Measurements from ENCODE around the gene SLC25A12.

SLC25A12 gene

GRCh38 chr2:171889333-171889732, 4.7 kb downstream of the SLC25A12 start:
- DNase-seq (ENCODE audit: low read depth), result no peak

- no peak for DNase-seq (ENCODE audit: low read depth)
Measured at GRCh38 chr2:171883275-171883893, 10.7 kb downstream of the SLC25A12 start.

DNA sequence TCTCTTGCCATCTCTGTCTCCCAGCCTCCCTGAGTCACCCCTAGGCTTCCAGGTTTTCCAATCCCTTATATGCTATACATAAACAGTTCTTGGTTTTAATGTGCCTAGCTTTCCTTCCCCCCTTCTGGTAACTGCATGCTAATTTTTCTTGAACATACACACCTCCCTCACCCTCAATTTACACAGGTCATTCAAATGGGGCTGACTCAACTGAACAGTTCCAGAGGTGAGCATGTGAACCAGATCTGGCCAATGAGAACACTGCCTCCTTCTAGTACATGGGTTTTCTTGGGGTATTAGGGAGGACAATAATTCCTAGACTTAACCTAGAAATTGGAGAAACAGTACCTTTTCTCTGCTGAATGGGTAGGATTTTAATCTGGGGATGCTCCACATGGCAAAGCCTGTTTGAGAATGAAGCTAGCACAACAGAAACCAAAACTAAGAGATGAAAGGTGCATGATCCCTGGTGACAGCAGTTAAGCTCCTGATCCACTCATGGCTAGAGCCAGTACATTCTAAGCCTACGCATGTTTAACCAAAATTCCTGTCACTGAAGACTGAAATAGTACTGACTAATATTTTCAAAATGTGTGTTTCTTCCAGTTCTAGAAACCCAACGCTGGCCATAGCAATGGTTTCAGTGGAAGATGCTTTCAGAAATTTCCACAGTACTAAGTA, 11.8 kb downstream of the SLC25A12 start:
- no peak for DNase-seq (ENCODE audit: low read depth)

- no peak for DNase-seq (ENCODE audit: low read depth)
Measured at GRCh38 chr2:171880774-171881173, 13.3 kb downstream of the SLC25A12 start.

- no peak for DNase-seq (ENCODE audit: low read depth)
Measured at GRCh38 chr2:171879865-171880264, 14.2 kb downstream of the SLC25A12 start.

- DNase-seq (ENCODE audit: low read depth), result no peak
Measured at GRCh38 chr2:171878481-171878993, 15.5 kb downstream of the SLC25A12 start.

DNA sequence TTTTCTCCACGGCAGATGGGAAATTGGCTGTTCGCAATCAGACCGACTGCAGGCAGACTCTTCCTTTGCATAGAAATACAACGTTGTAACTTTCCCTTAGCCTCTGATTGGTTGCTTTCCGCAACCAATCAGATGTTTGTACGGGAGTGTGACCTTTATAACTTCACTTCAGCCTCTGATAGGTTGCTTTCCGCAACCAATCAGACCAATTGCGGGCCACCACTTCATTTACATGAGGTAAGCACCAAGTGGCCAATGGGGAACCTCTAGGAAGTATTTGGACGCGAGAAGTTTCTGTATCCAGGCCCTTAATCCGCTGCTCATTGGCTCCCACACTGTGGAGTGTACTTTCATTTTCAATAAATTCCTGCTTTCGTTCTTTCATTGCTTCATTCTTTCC, 19.1 kb downstream of the SLC25A12 start:
- DNase-seq (ENCODE audit: low read depth), result no peak

GRCh38 chr2:171874517-171874916, 19.5 kb downstream of the SLC25A12 start:
- DNase-seq (ENCODE audit: low read depth), result no peak

- no peak for DNase-seq (ENCODE audit: low read depth)
Measured at GRCh38 chr2:171864357-171864985, 29.6 kb downstream of the SLC25A12 start.

- no peak for DNase-seq (ENCODE audit: low read depth)
Measured at GRCh38 chr2:171862501-171862900, 31.5 kb downstream of the SLC25A12 start.

DNA sequence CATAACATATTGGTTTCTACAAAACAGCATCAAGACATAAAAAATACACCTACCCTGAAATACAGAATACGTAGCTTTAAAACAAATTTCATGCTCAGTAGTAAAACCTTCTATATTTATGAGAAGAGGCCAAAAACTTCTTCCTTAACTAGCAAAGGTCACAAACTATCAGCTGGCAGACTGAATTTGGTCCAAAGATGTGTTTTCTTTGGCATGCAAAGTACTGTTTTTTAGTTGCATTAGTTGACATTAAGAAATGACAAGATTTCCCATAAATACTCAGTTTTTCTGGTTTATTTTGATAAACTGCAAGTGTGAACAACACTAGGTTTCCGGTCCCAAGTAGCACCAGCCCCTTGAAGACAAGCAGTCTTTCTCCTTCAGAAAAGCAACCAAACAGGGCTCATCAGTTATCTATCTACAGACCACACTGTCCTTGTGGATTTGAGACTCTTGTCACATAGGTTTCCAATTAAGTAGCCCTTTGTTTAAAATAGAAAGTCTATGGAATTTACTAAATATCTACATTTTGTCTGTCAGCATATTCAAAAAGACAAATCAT, 35.6 kb downstream of the SLC25A12 start:
- no peak for DNase-seq (ENCODE audit: low read depth)

- no peak for DNase-seq (ENCODE audit: low read depth)
Measured at GRCh38 chr2:171855401-171855800, 38.6 kb downstream of the SLC25A12 start.

DNA sequence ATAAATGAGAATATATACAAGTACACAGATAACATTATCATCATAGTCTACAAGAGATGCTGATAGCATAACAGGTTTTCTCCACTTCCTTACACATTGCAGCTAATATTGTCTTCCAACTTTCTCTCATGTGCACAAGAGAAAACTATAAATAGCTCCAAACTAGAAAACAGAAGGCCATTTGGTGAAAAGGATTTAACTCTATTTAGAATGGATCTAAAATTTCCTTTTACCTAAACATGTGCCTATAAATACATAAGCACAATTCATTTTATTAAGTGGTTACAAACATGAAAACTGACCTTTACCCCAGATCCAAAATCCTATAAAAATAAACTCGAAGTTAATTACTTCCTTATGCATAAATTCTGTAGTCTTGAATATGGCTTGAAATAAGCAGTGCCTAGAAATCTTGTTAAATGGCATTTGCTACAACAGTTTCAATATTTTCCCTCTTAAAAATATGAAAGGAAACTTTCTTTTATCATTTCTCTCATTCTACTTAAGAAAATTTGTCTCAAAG, 41.6 kb downstream of the SLC25A12 start:
- no peak for DNase-seq (ENCODE audit: low read depth)

GRCh38 chr2:171847627-171848026, 46.4 kb downstream of the SLC25A12 start:
- no peak for DNase-seq (ENCODE audit: low read depth)

- no peak for DNase-seq (ENCODE audit: low read depth)
Measured at GRCh38 chr2:171846894-171847293, 47.1 kb downstream of the SLC25A12 start.

- DNase-seq (ENCODE audit: low read depth), result no peak
Measured at GRCh38 chr2:171841996-171842395, 52.0 kb downstream of the SLC25A12 start.

DNA sequence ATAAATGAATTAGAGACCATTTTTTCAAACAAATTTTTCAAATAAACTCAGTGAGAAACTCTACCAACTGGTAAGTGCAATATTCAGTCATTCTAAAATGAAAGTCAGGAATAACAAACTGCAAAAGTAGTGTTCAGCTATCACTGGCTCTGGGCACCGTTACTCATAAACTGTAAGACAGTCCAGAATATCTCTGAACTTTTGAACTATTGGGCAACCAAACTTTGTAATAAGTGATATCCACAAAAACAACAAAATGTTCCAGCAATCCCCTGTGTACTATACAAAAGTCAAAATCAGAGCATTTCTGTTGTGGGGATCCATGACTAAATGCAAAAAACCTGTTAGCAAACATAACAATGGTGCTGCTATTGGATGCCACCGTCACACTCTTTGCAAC, 56.3 kb downstream of the SLC25A12 start:
- no peak for DNase-seq (ENCODE audit: low read depth)

- no peak for DNase-seq (ENCODE audit: low read depth)
Measured at GRCh38 chr2:171836146-171836910, 57.7 kb downstream of the SLC25A12 start.

DNA sequence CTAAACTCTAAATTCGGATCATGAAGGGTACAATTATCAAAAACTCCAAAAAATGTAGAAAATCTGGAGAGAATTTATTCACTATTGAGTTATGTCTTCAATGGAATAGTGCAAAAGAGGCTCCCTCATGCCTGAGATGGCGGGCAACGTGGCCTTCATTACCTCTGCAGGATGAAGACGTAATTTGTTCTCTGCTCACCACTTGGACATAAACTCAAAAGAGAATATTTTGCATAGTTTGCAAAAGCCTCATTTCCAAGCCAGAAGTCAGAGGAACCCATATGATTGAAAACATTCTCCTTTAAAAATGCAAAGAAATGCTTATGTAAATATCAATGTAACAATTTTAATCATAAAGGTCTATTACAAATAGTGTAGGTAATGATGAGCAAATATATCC, 58.7 kb downstream of the SLC25A12 start:
- no peak for DNase-seq (ENCODE audit: low read depth)

- no peak for DNase-seq (ENCODE audit: low read depth)
Measured at GRCh38 chr2:171834286-171834685, 59.8 kb downstream of the SLC25A12 start.

DNA sequence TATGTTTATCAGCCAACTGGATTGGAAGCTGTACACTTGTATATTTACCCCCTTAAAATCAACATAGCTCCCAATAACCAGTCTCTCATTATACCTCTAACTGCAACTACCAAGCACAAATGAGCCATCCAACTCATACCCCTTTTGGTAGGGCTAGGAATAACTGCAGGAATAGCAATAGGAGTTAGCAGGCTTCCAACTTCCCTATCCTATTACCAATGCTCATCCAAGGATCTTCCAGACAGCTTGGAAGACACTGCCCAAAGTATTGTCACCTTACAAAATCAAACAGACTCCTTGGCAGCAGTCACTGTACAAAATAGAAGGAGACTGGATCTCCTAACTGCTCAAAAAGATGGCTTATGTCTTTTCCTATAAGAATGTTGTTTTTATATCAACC, 61.6 kb downstream of the SLC25A12 start:
- DNase-seq (ENCODE audit: low read depth), result no peak

GRCh38 chr2:171830039-171830438, 64.0 kb downstream of the SLC25A12 start:
- no peak for DNase-seq (ENCODE audit: low read depth)

All from activated T-cell treated with anti-CD3 and anti-CD28 coated beads for 48 hours (primary cell).